Kidney (tissue), 14 donors: Measurements from ENCODE around the gene TCF4. TPM values are rescaled to one million over a fixed set of nuclear protein-coding genes. Genes with fewer than 3 reads are reported as not detected.

Experiments
- DNase-seq, 5 donors: peaks; one replicate each; pipeline ENCODE4 v3.0.0-alpha.2; 2013 to 2020
- FAIRE-seq: peaks from 2 replicates; lab custom pipeline; 2012; peaks lifted over from hg19 to GRCh38; lab: Jason Lieb, UNC
- H3K27ac ChIP-seq, 2 donors: one replicate each; pipeline ENCODE4 v1.7.0; 2013; ENCODE audit warnings: low read depth in 2 of 2, low read length in 2 of 2, inconsistent platforms in 1 of 2
- H3K27me3 ChIP-seq: one replicate; pipeline ENCODE4 v1.7.1; 2013; ENCODE audit warnings: low read length, inconsistent platforms; ENCODE audit not compliant: control insufficient read depth, insufficient read depth
- H3K36me3 ChIP-seq, 3 donors: one replicate each; pipeline versions ENCODE4 v1.7.0 to v1.7.1; 2013; ENCODE audit warnings: low read length in 3 of 3, control low read depth in 1 of 3, inconsistent platforms in 1 of 3; ENCODE audit not compliant: insufficient read depth in 3 of 3, control insufficient read depth in 2 of 3
- H3K4me1 ChIP-seq, 3 donors: one replicate each; pipeline versions ENCODE4 v1.7.0 to v1.7.1; 2013; ENCODE audit warnings: low read length in 3 of 3, inconsistent platforms in 1 of 3, low read depth in 1 of 3; ENCODE audit not compliant: control insufficient read depth in 2 of 3, insufficient read depth in 2 of 3
- H3K4me3 ChIP-seq, 3 donors: one replicate each; pipeline versions ENCODE4 v1.7.0 to v1.8.1; 2013; ENCODE audit warnings: low read length in 3 of 3, control low read depth in 1 of 3, inconsistent platforms in 1 of 3
- H3K9ac ChIP-seq, 3 donors: one replicate each; pipeline versions ENCODE4 v1.7.0 to v1.7.1; 2013; ENCODE audit warnings: low read length in 3 of 3, control low read depth in 1 of 3, inconsistent platforms in 1 of 3
- H3K9me3 ChIP-seq, 3 donors: one replicate each; pipeline versions ENCODE4 v1.7.0 to v1.7.1; 2013; ENCODE audit warnings: low read length in 3 of 3, control low read depth in 1 of 3, inconsistent platforms in 1 of 3; ENCODE audit not compliant: control insufficient read depth in 2 of 3, insufficient read depth in 1 of 3
- CTCF ChIP-seq: IDR thresholded peaks from 3 replicates; pipeline ENCODE4 v1.5.1; 2012; ENCODE audit warnings: mild to moderate bottlenecking, moderate library complexity, borderline replicate concordance; ENCODE audit not compliant: insufficient read depth; ENCODE audit errors: extremely low read depth
- intact Hi-C: fragments of 100-400 bp; cut with DNase I; formaldehyde crosslinking; loops from one replicate; pipeline ENCODE4 v1.11.1; 2022
- polyA plus RNA-seq: library from polyadenylated mRNA; stranded (reverse); fragments of 350-450 nt; fragmentation: Illumina TruSeq; extraction: RNeasy Lipid Tissue Mini Kit (QIAGEN cat#74804); gene quantifications from one replicate; pipeline ENCODE4 v1.2.3, GENCODE V29; 2014; ENCODE audit warnings: low read depth, low replicate concordance; ENCODE audit not compliant: insufficient read depth
- total RNA-seq: library from RNA; stranded (reverse); fragmentation: NEBNext Ultra II Directional; extraction: Animal tissue kit (Norgen Biotek cat#: 25700); gene quantifications from one replicate; pipeline ENCODE4 v1.2.1, GENCODE V29; 2021
- donor health status: control.
- donor health status: control.
- donor health status: control.
- donor health status: control.
- donor health status: control.
- donor health status: DM: yes; HTN: yes; CAD: no.
- donor health status: Normal renal cell carcinoma (clear cell type).

TCF4 gene
- total and polyA plus RNA-seq, 2 donors from 2014 or later = 4.4 to 60.3 TPM

GRCh38 chr18:55524353-55525073, 63.5 kb downstream of the TCF4 start:
- no peak for FAIRE-seq
- intact Hi-C loops = no loop called here
- no peak overlapping the region for H3K27ac ChIP-seq

GRCh38 chr18:55523001-55523400, 65.0 kb downstream of the TCF4 start:
- Histone ChIP-seq H3K4me3 (no peak overlapping the region), H3K4me1 (no peaks in the 10 kb centered on the region), H3K9ac (no peak overlapping the region), H3K27ac (no peak overlapping the region), H3K36me3 (no peaks in the 10 kb centered on the region), H3K27me3 (no peaks in the 10 kb centered on the region), H3K9me3 (no peaks in the 10 kb centered on the region)
- FAIRE-seq = no peak
- no peak for TF ChIP-seq CTCF
- no peak for DNase-seq
- intact Hi-C loops = no loop called here

More at GRCh38 chr18:55524353-55525073, 63.5 kb downstream of the TCF4 start:
- no peak for TF ChIP-seq CTCF
- H3K9ac ChIP-seq = no peak overlapping the region
- H3K9me3 ChIP-seq = no peaks in the 10 kb centered on the region
- H3K4me3 ChIP-seq = no peak overlapping the region
- H3K27me3 ChIP-seq = no peaks in the 10 kb centered on the region
- H3K36me3 ChIP-seq = no peaks in the 10 kb centered on the region
- H3K4me1 ChIP-seq = no peaks in the 10 kb centered on the region
- DNase-seq = no peak

GRCh38 chr18:55522011-55522410, 66.0 kb downstream of the TCF4 start:
- H3K4me3 ChIP-seq = no peak overlapping the region
- H3K9me3 ChIP-seq = no peaks in the 10 kb centered on the region
- DNase-seq (no peak), FAIRE-seq (no peak)
- no peak overlapping the region for H3K9ac ChIP-seq
- intact Hi-C loops = no loop called here
- no peak overlapping the region for H3K27ac ChIP-seq
- no peaks in the 10 kb centered on the region for H3K27me3 ChIP-seq
- no peak for TF ChIP-seq CTCF
- H3K36me3 ChIP-seq = no peaks in the 10 kb centered on the region
- H3K4me1 ChIP-seq = no peaks in the 10 kb centered on the region
